Mesendoderm (in vitro differentiated cells): ENCODE data around the gene RARA.

Source experiments
- DNase-seq: peaks from one replicate; pipeline ENCODE4 v3.0.0; 2013
- H2AK5ac ChIP-seq: 2 replicates; pipeline ENCODE4 v1.6.1; 2013; ENCODE audit warnings: low read length, inconsistent platforms
- H2BK120ac ChIP-seq: 2 replicates; pipeline ENCODE4 v1.6.1; 2013; ENCODE audit warnings: low read depth, mild to moderate bottlenecking, low read length, moderate library complexity, mixed read lengths
- H2BK15ac ChIP-seq: replicated peaks from 2 replicates; pipeline ENCODE4 v1.6.1; 2013; ENCODE audit warnings: low read depth, mild to moderate bottlenecking, moderate library complexity
- H2BK5ac ChIP-seq: 2 replicates; pipeline ENCODE4 v1.6.1; 2013; ENCODE audit warnings: low read length, inconsistent platforms
- H3K18ac ChIP-seq: 2 replicates; pipeline ENCODE4 v1.6.1; 2013; ENCODE audit warnings: mild to moderate bottlenecking, low read length, mixed read lengths
- H3K23ac ChIP-seq: one replicate; pipeline ENCODE4 v1.6.1; 2013; ENCODE audit warnings: low read length
- H3K27ac ChIP-seq: 2 replicates; pipeline ENCODE4 v1.5.1; 2013; ENCODE audit warnings: low read depth, mild to moderate bottlenecking, inconsistent platforms, low read length, moderate library complexity
- H3K27me3 ChIP-seq: 2 replicates; pipeline ENCODE4 v1.6.1; 2013; ENCODE audit warnings: low read length, control low read depth, mild to moderate bottlenecking, inconsistent platforms; ENCODE audit not compliant: insufficient read depth, poor library complexity
- H3K36me3 ChIP-seq: 2 replicates; pipeline ENCODE4 v1.6.1; 2013; ENCODE audit warnings: low read length, inconsistent platforms; ENCODE audit not compliant: control insufficient read depth, insufficient read depth
- H3K4ac ChIP-seq: one replicate; pipeline ENCODE4 v1.6.1; 2013; ENCODE audit warnings: low read depth, mild to moderate bottlenecking, low read length, moderate library complexity
- H3K4me1 ChIP-seq: 2 replicates; pipeline ENCODE4 v1.6.1; 2013; ENCODE audit warnings: low read depth, low read length, inconsistent platforms; ENCODE audit not compliant: control insufficient read depth
- H3K4me2 ChIP-seq: 2 replicates; pipeline ENCODE4 v1.6.1; 2013; ENCODE audit warnings: low read length
- H3K4me3 ChIP-seq: 2 replicates; pipeline ENCODE4 v1.5.1; 2013; ENCODE audit warnings: mild to moderate bottlenecking, low read length
- H3K56ac ChIP-seq: one replicate; pipeline ENCODE4 v1.6.1; 2013; ENCODE audit warnings: low read length
- H3K79me1 ChIP-seq: 2 replicates; pipeline ENCODE4 v1.6.1; 2013; ENCODE audit warnings: low read length, inconsistent platforms
- H3K79me2 ChIP-seq: 2 replicates; pipeline ENCODE4 v1.6.1; 2013; ENCODE audit warnings: mild to moderate bottlenecking, low read length; ENCODE audit not compliant: control insufficient read depth, insufficient read depth
- H3K9ac ChIP-seq: 2 replicates; pipeline ENCODE4 v1.6.1; 2013; ENCODE audit warnings: low read length, inconsistent platforms
- H4K5ac ChIP-seq: one replicate; pipeline ENCODE4 v1.6.1; 2013; ENCODE audit warnings: low read length
- H4K8ac ChIP-seq: one replicate; pipeline ENCODE4 v1.6.1; 2013; ENCODE audit warnings: low read depth, mild to moderate bottlenecking, control low read depth, low read length, moderate library complexity
- WGBS: extraction: QIAGEN DNeasy Blood & Tissue Kit; methylation state at CpG from one replicate; pipeline ENCODE4 v1.1.7; 2013; ENCODE audit warnings: low lambda C conversion rate, missing lambda C conversion rate; ENCODE audit not compliant: insufficient coverage; ENCODE audit errors: extremely low coverage; 5-methylcytosine and 5-hydroxymethylcytosine counted together

Gene RARA

DNA sequence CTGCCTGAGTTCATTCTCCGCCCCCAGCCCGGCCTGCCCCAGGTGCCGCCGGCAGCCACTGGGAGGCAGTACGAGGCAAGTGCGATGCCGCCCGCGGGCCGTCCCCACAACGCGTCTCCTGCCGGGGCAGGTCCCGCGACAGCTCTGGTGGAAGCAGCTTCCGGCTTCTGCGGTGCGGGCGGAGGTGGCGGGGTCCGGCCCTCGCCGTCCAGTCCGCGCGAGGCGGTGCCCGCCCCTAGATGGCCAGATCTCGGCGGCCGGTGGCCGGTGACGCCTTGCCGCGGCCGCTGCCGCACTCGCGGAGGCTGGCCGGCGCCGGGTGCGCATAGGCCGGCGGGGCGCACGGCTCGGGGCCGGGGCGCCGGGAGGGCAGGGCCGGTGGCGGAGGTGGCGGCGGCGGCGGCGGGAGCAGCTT, 53.7 kb downstream of the RARA start:
- no peaks in the 10 kb centered on the region for H3K36me3 ChIP-seq
- no peak overlapping the region for H3K4ac ChIP-seq
- H3K4me3 ChIP-seq = no peak overlapping the region
- no peak overlapping the region for H4K5ac ChIP-seq
- peak overlapping the region; percentile 54 for H3K9ac ChIP-seq
- no CpG with 5 or more reads among the region's 58 CpGs for WGBS
- DNase-seq = peak; percentile 91
- H3K23ac ChIP-seq = no peak overlapping the region
- no peak overlapping the region for H2BK5ac ChIP-seq
- peaks cover 4% of the 10 kb centered on the region for H3K27me3 ChIP-seq
- H2BK15ac ChIP-seq = no peak overlapping the region
- no peaks in the 10 kb centered on the region for H3K79me2 ChIP-seq
- no peaks in the 10 kb centered on the region for H3K4me1 ChIP-seq
- H2BK120ac ChIP-seq = no peak overlapping the region
- no peak overlapping the region for H2AK5ac ChIP-seq
- peak overlapping the region; percentile 86 for H3K56ac ChIP-seq
- H3K18ac ChIP-seq = no peak overlapping the region
- peak overlapping the region; percentile 61 for H3K4me2 ChIP-seq
- H3K79me1 ChIP-seq = no peaks in the 10 kb centered on the region
- H4K8ac ChIP-seq = no peak overlapping the region
- no peak overlapping the region for H3K27ac ChIP-seq

DNA sequence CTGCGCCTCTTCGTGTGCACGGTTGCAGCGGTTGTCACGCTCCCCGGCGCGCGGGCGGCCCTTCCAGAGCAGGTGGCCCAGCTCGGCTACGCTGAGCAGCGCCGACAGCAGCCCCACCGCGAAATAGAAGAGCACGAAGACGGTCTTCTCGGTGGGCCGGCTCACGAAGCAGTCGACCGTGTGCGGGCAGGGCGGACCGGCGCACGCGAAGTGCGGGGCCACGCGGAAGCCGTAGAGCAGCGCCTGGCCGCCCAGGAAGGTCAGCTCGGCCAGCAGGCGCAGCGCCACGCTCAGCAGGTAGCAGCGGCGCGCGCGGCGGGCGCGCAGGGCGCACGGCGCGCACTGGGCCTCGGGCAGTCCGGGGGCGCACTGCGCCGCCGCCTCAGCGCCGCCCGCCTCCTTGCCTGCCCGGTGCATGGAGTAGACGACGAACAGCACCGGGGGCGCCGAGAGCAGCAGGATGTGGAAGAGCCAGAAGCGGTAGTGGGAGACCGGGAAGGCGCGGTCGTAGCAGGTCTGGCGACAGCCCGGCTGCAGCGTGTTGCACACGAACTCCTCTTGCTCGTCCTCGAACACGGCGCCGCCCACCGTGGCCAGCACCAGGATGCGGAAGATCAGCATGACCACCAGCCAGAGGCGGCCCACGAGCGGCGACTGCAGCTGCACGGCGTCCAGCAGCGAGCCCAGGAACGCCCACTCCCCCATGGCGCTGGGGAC, 54.3 kb downstream of the RARA start:
- H3K36me3 ChIP-seq = no peaks in the 10 kb centered on the region
- H3K18ac ChIP-seq = no peak overlapping the region
- peak overlapping the region; percentile 28 for H3K4me3 ChIP-seq
- DNase-seq = no peak
- WGBS = no CpG with 5 or more reads among the region's 91 CpGs
- no peak overlapping the region for H3K4ac ChIP-seq
- no peak overlapping the region for H4K5ac ChIP-seq
- no peak overlapping the region for H3K27ac ChIP-seq
- H3K79me1 ChIP-seq = no peaks in the 10 kb centered on the region
- H2BK120ac ChIP-seq = no peak overlapping the region
- H2BK15ac ChIP-seq = no peak overlapping the region
- H2BK5ac ChIP-seq = no peak overlapping the region
- no peaks in the 10 kb centered on the region for H3K79me2 ChIP-seq
- no peaks in the 10 kb centered on the region for H3K4me1 ChIP-seq
- H3K4me2 ChIP-seq = peak overlapping the region; percentile 61
- peak overlapping the region; percentile 54 for H3K9ac ChIP-seq
- H3K23ac ChIP-seq = peak overlapping the region; percentile 97
- no peak overlapping the region for H2AK5ac ChIP-seq
- peaks cover 4% of the 10 kb centered on the region for H3K27me3 ChIP-seq
- H3K56ac ChIP-seq = peak overlapping the region; percentile 86
- H4K8ac ChIP-seq = no peak overlapping the region

DNA sequence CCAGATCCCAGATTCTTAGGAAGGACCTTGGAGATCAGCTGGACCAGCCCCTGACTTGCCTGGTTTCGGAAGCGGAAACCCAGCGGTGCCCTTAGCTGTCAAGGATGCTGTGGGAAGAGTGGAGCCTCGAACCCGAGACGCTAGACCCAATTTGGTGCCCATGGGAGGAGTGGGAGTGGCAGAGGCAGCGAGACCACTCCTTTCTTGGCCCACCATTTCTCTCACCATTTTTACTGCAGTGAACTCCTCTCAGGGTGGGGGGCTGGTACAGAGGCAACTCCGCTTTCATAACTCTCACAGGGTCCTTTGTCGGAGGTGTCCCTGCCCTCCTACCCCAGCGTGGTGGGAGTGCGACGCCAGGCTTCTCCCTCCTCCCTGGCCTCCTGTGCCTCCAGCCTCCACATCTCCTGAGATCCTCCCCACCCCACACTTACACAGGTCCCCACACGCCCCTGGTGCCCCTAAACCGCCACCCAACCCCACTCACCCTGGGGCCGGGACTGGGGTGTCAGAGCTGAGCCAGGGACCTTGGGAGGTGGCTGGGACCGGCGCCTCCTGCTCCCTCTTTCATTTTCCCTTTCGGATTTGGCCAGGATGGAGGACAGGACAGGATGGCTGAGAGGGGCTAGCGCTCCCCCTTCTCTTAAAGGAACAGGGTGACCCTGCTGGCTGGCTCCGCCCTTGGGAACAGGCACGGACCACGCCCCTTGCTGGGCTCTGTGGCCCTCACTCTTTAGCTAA, 55.3 kb downstream of the RARA start, which contains the start of gene GJD3:
GJD3 (minus strand) TSS at position 617 of the 741 bp plus-strand sequence. CDS start 922 bp downstream, outside the sequence.
- peak within 1 kb of the TSS; percentile 54 for H3K9ac ChIP-seq
- peak within 1 kb of the TSS; percentile 97 for H3K23ac ChIP-seq
- H3K79me1 ChIP-seq = no peaks in the 10 kb centered on the region
- no peaks in the 10 kb centered on the region for H3K36me3 ChIP-seq
- no peak within 1 kb of the TSS for H4K8ac ChIP-seq
- H3K18ac ChIP-seq = no peak within 1 kb of the TSS
- H3K4me1 ChIP-seq = no peaks in the 10 kb centered on the region
- no peak within 1 kb of the TSS for H4K5ac ChIP-seq
- H2BK15ac ChIP-seq = no peak within 1 kb of the TSS
- H3K4me3 ChIP-seq = no peak within 1 kb of the TSS
- H3K56ac ChIP-seq = peak within 1 kb of the TSS; percentile 74
- H2BK5ac ChIP-seq = no peak within 1 kb of the TSS
- no peak within 1 kb of the TSS for H2AK5ac ChIP-seq
- H2BK120ac ChIP-seq = no peak within 1 kb of the TSS
- H3K27me3 ChIP-seq = peaks cover 4% of the 10 kb centered on the region
- H3K4ac ChIP-seq = no peak within 1 kb of the TSS
- no peak within 1 kb of the TSS for H3K27ac ChIP-seq
- whole genome bisulfite sequencing = no CpG with 5 or more reads among the region's 22 CpGs
- DNase-seq = no peak
- H3K4me2 ChIP-seq = peak within 1 kb of the TSS; percentile 61
- no peaks in the 10 kb centered on the region for H3K79me2 ChIP-seq

DNA sequence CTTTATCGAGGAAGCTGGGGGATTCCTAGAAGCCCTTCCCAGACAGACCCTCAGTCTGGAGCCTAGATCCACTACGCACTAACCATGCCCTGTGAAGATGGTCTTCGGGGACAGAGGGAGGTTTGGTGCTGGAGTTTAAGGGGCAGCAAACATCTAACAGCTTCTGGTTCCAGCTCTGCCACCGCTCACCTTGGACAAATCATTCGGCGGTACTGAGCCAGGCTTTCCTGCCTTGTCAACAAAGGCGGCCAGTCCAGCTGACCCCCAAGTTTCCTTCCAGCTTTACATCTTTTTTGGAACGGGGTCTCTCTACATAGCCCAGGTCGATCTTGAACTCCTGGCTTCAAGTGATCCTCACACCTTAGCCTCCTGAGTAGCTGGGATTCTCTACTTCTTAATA, 55.9 kb downstream of the RARA start:
- Histone ChIP-seq H4K8ac (no peak overlapping the region), H3K18ac (no peak overlapping the region), H3K27me3 (peaks cover 4% of the 10 kb centered on the region), H3K79me2 (no peaks in the 10 kb centered on the region), H2BK5ac (no peak overlapping the region), H3K27ac (no peak overlapping the region), H3K4ac (no peak overlapping the region), H3K4me1 (no peaks in the 10 kb centered on the region), H3K23ac (no peak overlapping the region), H2BK15ac (no peak overlapping the region), H3K9ac (no peak overlapping the region), H2BK120ac (no peak overlapping the region), H2AK5ac (no peak overlapping the region), H3K4me3 (no peak overlapping the region), H3K79me1 (no peaks in the 10 kb centered on the region), H3K36me3 (no peaks in the 10 kb centered on the region), H3K56ac (no peak overlapping the region), H4K5ac (no peak overlapping the region), H3K4me2 (no peak overlapping the region)
- no peak for DNase-seq
- no CpG with 5 or more reads among the region's 9 CpGs for WGBS

DNA sequence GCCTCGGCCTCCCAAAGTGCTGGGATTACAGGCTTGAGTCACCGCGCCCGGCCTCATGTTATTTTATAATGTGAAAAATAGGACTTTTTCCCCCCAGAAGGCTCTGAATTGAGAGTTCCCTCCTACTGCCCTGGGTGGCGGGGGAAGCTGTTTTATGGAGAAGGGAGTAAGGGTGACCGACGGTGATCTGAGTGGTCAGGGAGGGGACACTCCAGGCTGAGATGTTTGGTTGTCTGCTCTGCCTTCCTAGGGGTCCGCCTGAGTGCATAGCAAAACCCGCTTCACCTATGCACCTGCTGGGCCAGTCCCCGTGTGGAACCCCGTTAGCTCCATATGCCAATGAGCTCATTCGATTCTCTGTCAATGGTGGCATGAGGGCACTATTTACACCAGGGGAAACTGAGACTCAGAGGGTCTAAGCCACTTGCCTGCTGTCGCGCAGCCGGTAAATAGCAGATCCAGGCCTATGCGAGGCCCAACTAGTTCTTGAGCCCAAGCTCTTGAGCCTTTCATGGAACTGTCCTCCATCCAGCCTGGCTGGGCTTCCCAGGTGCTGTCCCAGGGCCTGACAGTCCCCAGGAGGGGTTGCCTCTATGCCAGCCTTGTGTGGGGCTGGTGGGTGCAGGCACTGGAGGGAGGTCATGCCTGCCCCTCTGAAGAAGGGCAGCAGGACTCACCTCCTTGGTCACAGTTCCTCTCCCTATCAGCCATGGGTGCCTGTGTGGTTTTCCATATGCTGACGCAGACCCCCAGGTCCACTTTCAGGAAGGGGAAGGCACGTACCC, 57.3 kb downstream of the RARA start:
- Histone ChIP-seq H2AK5ac (no peak overlapping the region), H3K56ac (no peak overlapping the region), H2BK120ac (no peak overlapping the region), H3K4me2 (no peak overlapping the region), H3K18ac (no peak overlapping the region), H3K9ac (no peak overlapping the region), H4K8ac (no peak overlapping the region), H4K5ac (no peak overlapping the region), H3K79me1 (no peaks in the 10 kb centered on the region), H3K27me3 (peaks cover 4% of the 10 kb centered on the region), H3K27ac (no peak overlapping the region), H3K79me2 (no peaks in the 10 kb centered on the region), H3K36me3 (no peaks in the 10 kb centered on the region), H3K4me1 (no peaks in the 10 kb centered on the region), H3K4ac (no peak overlapping the region), H3K23ac (no peak overlapping the region), H3K4me3 (no peak overlapping the region), H2BK5ac (no peak overlapping the region), H2BK15ac (no peak overlapping the region)
- WGBS = no CpG with 5 or more reads among the region's 18 CpGs
- no peak for DNase-seq
